GM23248 (cell line): Measurements from ENCODE around the gene NRROS. TPM values are rescaled to one million over a fixed set of nuclear protein-coding genes. Genes with fewer than 3 reads are reported as not detected.

ENCODE experiments used
- DNase-seq: peaks from one replicate; pipeline ENCODE4 v3.0.0-alpha.2; 2015
- H2AFZ ChIP-seq: fragments of 200-600 bp; sonication (generic); 2 replicates; pipeline ENCODE4 v1.6.1; 2016; ENCODE audit warnings: antibody characterized with exemption
- H3F3A ChIP-seq: fragments of 200-600 bp; sonication (generic); 2 replicates; pipeline ENCODE4 v1.6.1; 2016; ENCODE audit warnings: mild to moderate bottlenecking, antibody characterized with exemption, mixed run types; ENCODE audit not compliant: insufficient read depth
- H3K27ac ChIP-seq: fragments of 200-600 bp; sonication (generic); 2 replicates; pipeline ENCODE4 v1.5.1; 2016; ENCODE audit warnings: mild to moderate bottlenecking
- H3K27me3 ChIP-seq: fragments of 200-600 bp; sonication (generic); replicated peaks from 2 replicates; pipeline ENCODE4 v1.6.1; 2016; ENCODE audit warnings: mild to moderate bottlenecking; ENCODE audit not compliant: insufficient read depth
- H3K36me3 ChIP-seq: fragments of 200-600 bp; sonication (generic); 2 replicates; pipeline ENCODE4 v1.6.1; 2016; ENCODE audit warnings: low read depth, mild to moderate bottlenecking
- H3K4me1 ChIP-seq: fragments of 200-600 bp; sonication (generic); 2 replicates; pipeline ENCODE4 v1.6.1; 2016; ENCODE audit warnings: mild to moderate bottlenecking; ENCODE audit not compliant: insufficient read depth
- H3K4me2 ChIP-seq: fragments of 200-600 bp; sonication (generic); one replicate; pipeline ENCODE4 v1.6.1; 2016; ENCODE audit warnings: mild to moderate bottlenecking; ENCODE audit not compliant: unreplicated experiment
- H3K4me3 ChIP-seq: fragments of 200-600 bp; sonication (generic); 2 replicates; pipeline ENCODE4 v1.5.1; 2016; ENCODE audit warnings: mild to moderate bottlenecking
- H3K79me2 ChIP-seq: fragments of 200-600 bp; sonication (generic); 2 replicates; pipeline ENCODE4 v1.6.1; 2016; ENCODE audit warnings: mild to moderate bottlenecking; ENCODE audit not compliant: insufficient read depth
- H3K9ac ChIP-seq: fragments of 200-600 bp; sonication (generic); 2 replicates; pipeline ENCODE4 v1.6.1; 2016; ENCODE audit warnings: mild to moderate bottlenecking
- H3K9me2 ChIP-seq: fragments of 200-600 bp; sonication (generic); 2 replicates; pipeline ENCODE4 v1.6.1; 2016; ENCODE audit warnings: mixed run types, mild to moderate bottlenecking, moderate library complexity; ENCODE audit not compliant: insufficient read depth
- H3K9me3 ChIP-seq: fragments of 200-600 bp; sonication (generic); one replicate; pipeline ENCODE4 v1.6.1; 2017; ENCODE audit warnings: low read depth
- H4K20me1 ChIP-seq: fragments of 200-600 bp; sonication (generic); 2 replicates; pipeline ENCODE4 v1.6.0; 2016; ENCODE audit not compliant: insufficient read depth
- EZH2 ChIP-seq: fragments of 200-600 bp; sonication (generic); IDR thresholded peaks from 2 replicates; pipeline ENCODE4 v1.6.1; 2018; ENCODE audit warnings: antibody characterized with exemption, mild to moderate bottlenecking; ENCODE audit not compliant: insufficient read depth, poor library complexity, severe bottlenecking
- EZH2phosphoT487 ChIP-seq: fragments of 200-600 bp; sonication (generic); IDR thresholded peaks from 2 replicates; pipeline ENCODE4 v1.6.1; 2018; ENCODE audit warnings: antibody characterized with exemption, moderate library complexity, mild to moderate bottlenecking, low read depth; ENCODE audit not compliant: insufficient read depth
- WGBS, 2 experiments: methylation state at CpG; one replicate each; pipeline ENCODE4 v1.1.6; 2015 to 2017; ENCODE audit warnings: low lambda C conversion rate in 2 of 2, low coverage in 1 of 2; ENCODE audit errors: missing lambda C conversion rate in 2 of 2; 5-methylcytosine and 5-hydroxymethylcytosine counted together
- in situ Hi-C: fragments of 300-500 bp; cut with MboI; formaldehyde crosslinking; loops from 2 replicates; pipeline ENCODE4 v1.15.0; 2020
- polyA plus RNA-seq: library from polyadenylated mRNA; unstranded; fragments of >200 nt; fragmentation: Nextera tagmentation; extraction: Ambion mirVana; gene quantifications from 2 replicates; pipeline ENCODE4 v1.2.1, GENCODE V29; 2016
- total RNA-seq: library from RNA; depleted of rRNA; stranded (reverse); fragments of >200 nt; shearing (Covaris generic); gene quantifications from 2 replicates; pipeline ENCODE4 v1.2.3, GENCODE V29; 2014

Gene NRROS
- total and polyA plus RNA-seq, 2 experiments from 2014 or later = 0.22 TPM; not detected in 1

GRCh38 chr3:196599734-196600128 is 39.8 kb upstream of the NRROS start:
- Histone ChIP-seq H3K9me3 (no peaks in the 10 kb centered on the region), H4K20me1 (no peaks in the 10 kb centered on the region), H3K9ac (no peak overlapping the region), H3K4me1 (no peaks in the 10 kb centered on the region), H3K27ac (no peak overlapping the region), H3F3A (no peaks in the 10 kb centered on the region), H3K4me2 (no peak overlapping the region), H3K79me2 (no peaks in the 10 kb centered on the region), H3K27me3 (peaks cover 30% of the 10 kb centered on the region; the same call in 1 of the 2 replicates), H3K9me2 (no peaks in the 10 kb centered on the region), H3K4me3 (no peak overlapping the region), H3K36me3 (no peaks in the 10 kb centered on the region), H2AFZ (no peak overlapping the region)
- in situ Hi-C loops = no loop called here
- no peak for DNase-seq
- WGBS, 2 experiments = 69 to 73% methylated on average over 5 of the region's 5 CpGs
- TF ChIP-seq EZH2phosphoT487 = no peak
- no peak for TF ChIP-seq EZH2

GRCh38 chr3:196600359-196600758 is 39.1 kb upstream of the NRROS start:
- 69 to 75% methylated on average over 7 of the region's 7 CpGs for WGBS, 2 experiments
- H3K27me3 ChIP-seq = peaks cover 30% of the 10 kb centered on the region
- H3K79me2 ChIP-seq = no peaks in the 10 kb centered on the region
- no peaks in the 10 kb centered on the region for H4K20me1 ChIP-seq
- no peaks in the 10 kb centered on the region for H3K4me1 ChIP-seq
- no peaks in the 10 kb centered on the region for H3F3A ChIP-seq
- TF ChIP-seq EZH2phosphoT487 = no peak
- no peak for TF ChIP-seq EZH2
- no peak overlapping the region for H3K9ac ChIP-seq
- H3K27ac ChIP-seq = no peak overlapping the region
- no peaks in the 10 kb centered on the region for H3K9me3 ChIP-seq
- H3K36me3 ChIP-seq = no peaks in the 10 kb centered on the region
- no peak overlapping the region for H2AFZ ChIP-seq
- no peak for DNase-seq
- no peak overlapping the region for H3K4me3 ChIP-seq
- no peaks in the 10 kb centered on the region for H3K9me2 ChIP-seq
- H3K4me2 ChIP-seq = no peak overlapping the region
- in situ Hi-C loops = no loop called here

- DNase-seq = no peak
- no peak overlapping the region for H3K27ac ChIP-seq
- H3K9me2 ChIP-seq = no peaks in the 10 kb centered on the region
- WGBS, 2 experiments = 80 to 82% methylated on average over 6 of the region's 6 CpGs
- no peak overlapping the region for H2AFZ ChIP-seq
- no peak overlapping the region for H3K9ac ChIP-seq
- in situ Hi-C loops = no loop called here
- H4K20me1 ChIP-seq = no peaks in the 10 kb centered on the region
- H3K4me1 ChIP-seq = no peaks in the 10 kb centered on the region
- H3K4me3 ChIP-seq = no peak overlapping the region
- no peak overlapping the region for H3K4me2 ChIP-seq
- no peaks in the 10 kb centered on the region for H3K79me2 ChIP-seq
- no peaks in the 10 kb centered on the region for H3K36me3 ChIP-seq
- H3F3A ChIP-seq = no peaks in the 10 kb centered on the region
- no peaks in the 10 kb centered on the region for H3K9me3 ChIP-seq
- H3K27me3 ChIP-seq = peaks cover 10% of the 10 kb centered on the region
- TF ChIP-seq EZH2 (no peak), EZH2phosphoT487 (no peak)
These were observed 36.8 kb upstream of the NRROS start for GRCh38 chr3:196602673-196603072.

- no peak for DNase-seq
- WGBS, 2 experiments = 55 to 62% methylated on average over 7 of the region's 7 CpGs
- no peaks in the 10 kb centered on the region for H3K36me3 ChIP-seq
- no peak overlapping the region for H3K9ac ChIP-seq
- peaks cover 6% of the 10 kb centered on the region for H3K27me3 ChIP-seq
- no peak overlapping the region for H3K27ac ChIP-seq
- H3K4me2 ChIP-seq = no peak overlapping the region
- H3F3A ChIP-seq = no peaks in the 10 kb centered on the region
- no peaks in the 10 kb centered on the region for H4K20me1 ChIP-seq
- no peaks in the 10 kb centered on the region for H3K79me2 ChIP-seq
- no peaks in the 10 kb centered on the region for H3K9me2 ChIP-seq
- H3K9me3 ChIP-seq = no peaks in the 10 kb centered on the region
- no peak overlapping the region for H3K4me3 ChIP-seq
- no peak overlapping the region for H2AFZ ChIP-seq
- H3K4me1 ChIP-seq = no peaks in the 10 kb centered on the region
- TF ChIP-seq EZH2 (no peak), EZH2phosphoT487 (no peak)
- in situ Hi-C loops = no loop called here
These were observed 35.8 kb upstream of the NRROS start for GRCh38 chr3:196603683-196604082.

- no peaks in the 10 kb centered on the region for H3K79me2 ChIP-seq
- H3K4me3 ChIP-seq = no peak overlapping the region
- DNase-seq = no peak
- no peak for TF ChIP-seq EZH2
- no peak for TF ChIP-seq EZH2phosphoT487
- H3K27me3 ChIP-seq = peaks cover 6% of the 10 kb centered on the region
- no peaks in the 10 kb centered on the region for H3F3A ChIP-seq
- 41 to 47% methylated on average over 13 of the region's 13 CpGs for WGBS, 2 experiments
- H3K27ac ChIP-seq = no peak overlapping the region
- no peaks in the 10 kb centered on the region for H3K9me2 ChIP-seq
- no peak overlapping the region for H3K4me2 ChIP-seq
- H4K20me1 ChIP-seq = no peaks in the 10 kb centered on the region
- no peak overlapping the region for H3K9ac ChIP-seq
- in situ Hi-C loops = no loop called here
- H3K36me3 ChIP-seq = no peaks in the 10 kb centered on the region
- H3K4me1 ChIP-seq = no peaks in the 10 kb centered on the region
- H3K9me3 ChIP-seq = no peaks in the 10 kb centered on the region
- no peak overlapping the region for H2AFZ ChIP-seq
These were observed 34.9 kb upstream of the NRROS start for GRCh38 chr3:196604548-196604947.
